Panc1 (cell line): ENCODE results near the gene NT5C2.
"Not testable (repeated sequence)": the region's sequence is repeated elsewhere in the genome, so short reads cannot be mapped to it uniquely, and the experiment has no call there.

Source experiments
- POLR2AphosphoS5 ChIP-seq: IDR thresholded peaks from 2 replicates; pipeline ENCODE4 v1.6.1; 2012; ENCODE audit warnings: mild to moderate bottlenecking, low read depth, low read length, moderate library complexity
- TF ChIP-seq, protein P1 (sequence below): fragments of 450-650 bp; IDR thresholded peaks from 2 replicates; pipeline ENCODE4 v1.5.1; 2017; ENCODE audit warnings: mild to moderate bottlenecking
- TF ChIP-seq, protein P2 (sequence below), 2 experiments: IDR thresholded peaks; 2 replicates each; pipeline ENCODE4 v1.6.1; 2011 to 2012; ENCODE audit warnings: low read depth in 2 of 2, control low read depth in 1 of 2, low read length in 1 of 2, mild to moderate bottlenecking in 1 of 2, moderate library complexity in 1 of 2; ENCODE audit not compliant: insufficient read depth in 1 of 2

DNA sequence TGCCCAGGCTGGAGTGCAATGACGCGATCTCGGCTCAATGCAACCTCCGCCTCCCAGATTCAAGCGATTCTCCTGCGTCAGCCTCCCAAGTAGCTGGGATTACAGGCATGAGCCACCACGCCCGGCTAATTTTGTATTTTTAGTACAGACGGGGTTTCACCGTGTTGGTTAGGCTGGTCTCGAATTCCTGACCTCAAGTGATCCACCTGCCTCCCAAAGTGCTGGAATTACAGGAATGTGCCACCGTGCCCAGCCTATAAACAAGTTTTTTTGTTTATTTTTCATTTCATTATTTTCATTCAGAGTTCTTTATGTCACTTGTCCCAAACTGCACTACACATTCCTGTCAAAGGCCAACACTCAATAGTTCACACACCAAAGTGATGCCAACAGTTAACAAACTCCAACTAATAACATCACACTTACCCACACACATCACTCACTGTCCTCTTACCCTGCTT is 9.1 kb downstream of the NT5C2 start:
- TF ChIP-seq, protein P1, sequence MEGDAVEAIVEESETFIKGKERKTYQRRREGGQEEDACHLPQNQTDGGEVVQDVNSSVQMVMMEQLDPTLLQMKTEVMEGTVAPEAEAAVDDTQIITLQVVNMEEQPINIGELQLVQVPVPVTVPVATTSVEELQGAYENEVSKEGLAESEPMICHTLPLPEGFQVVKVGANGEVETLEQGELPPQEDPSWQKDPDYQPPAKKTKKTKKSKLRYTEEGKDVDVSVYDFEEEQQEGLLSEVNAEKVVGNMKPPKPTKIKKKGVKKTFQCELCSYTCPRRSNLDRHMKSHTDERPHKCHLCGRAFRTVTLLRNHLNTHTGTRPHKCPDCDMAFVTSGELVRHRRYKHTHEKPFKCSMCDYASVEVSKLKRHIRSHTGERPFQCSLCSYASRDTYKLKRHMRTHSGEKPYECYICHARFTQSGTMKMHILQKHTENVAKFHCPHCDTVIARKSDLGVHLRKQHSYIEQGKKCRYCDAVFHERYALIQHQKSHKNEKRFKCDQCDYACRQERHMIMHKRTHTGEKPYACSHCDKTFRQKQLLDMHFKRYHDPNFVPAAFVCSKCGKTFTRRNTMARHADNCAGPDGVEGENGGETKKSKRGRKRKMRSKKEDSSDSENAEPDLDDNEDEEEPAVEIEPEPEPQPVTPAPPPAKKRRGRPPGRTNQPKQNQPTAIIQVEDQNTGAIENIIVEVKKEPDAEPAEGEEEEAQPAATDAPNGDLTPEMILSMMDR, result not testable (repeated sequence)
- TF ChIP-seq, protein P2, sequence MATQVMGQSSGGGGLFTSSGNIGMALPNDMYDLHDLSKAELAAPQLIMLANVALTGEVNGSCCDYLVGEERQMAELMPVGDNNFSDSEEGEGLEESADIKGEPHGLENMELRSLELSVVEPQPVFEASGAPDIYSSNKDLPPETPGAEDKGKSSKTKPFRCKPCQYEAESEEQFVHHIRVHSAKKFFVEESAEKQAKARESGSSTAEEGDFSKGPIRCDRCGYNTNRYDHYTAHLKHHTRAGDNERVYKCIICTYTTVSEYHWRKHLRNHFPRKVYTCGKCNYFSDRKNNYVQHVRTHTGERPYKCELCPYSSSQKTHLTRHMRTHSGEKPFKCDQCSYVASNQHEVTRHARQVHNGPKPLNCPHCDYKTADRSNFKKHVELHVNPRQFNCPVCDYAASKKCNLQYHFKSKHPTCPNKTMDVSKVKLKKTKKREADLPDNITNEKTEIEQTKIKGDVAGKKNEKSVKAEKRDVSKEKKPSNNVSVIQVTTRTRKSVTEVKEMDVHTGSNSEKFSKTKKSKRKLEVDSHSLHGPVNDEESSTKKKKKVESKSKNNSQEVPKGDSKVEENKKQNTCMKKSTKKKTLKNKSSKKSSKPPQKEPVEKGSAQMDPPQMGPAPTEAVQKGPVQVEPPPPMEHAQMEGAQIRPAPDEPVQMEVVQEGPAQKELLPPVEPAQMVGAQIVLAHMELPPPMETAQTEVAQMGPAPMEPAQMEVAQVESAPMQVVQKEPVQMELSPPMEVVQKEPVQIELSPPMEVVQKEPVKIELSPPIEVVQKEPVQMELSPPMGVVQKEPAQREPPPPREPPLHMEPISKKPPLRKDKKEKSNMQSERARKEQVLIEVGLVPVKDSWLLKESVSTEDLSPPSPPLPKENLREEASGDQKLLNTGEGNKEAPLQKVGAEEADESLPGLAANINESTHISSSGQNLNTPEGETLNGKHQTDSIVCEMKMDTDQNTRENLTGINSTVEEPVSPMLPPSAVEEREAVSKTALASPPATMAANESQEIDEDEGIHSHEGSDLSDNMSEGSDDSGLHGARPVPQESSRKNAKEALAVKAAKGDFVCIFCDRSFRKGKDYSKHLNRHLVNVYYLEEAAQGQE (IDR thresholded peaks at IDR 0.05; ENCODE audit: insufficient read depth in 1 of 2, low read depth in 2 of 2, low read length in 1 of 2), result not testable (repeated sequence)
- TF ChIP-seq POLR2AphosphoS5, result not testable (repeated sequence)
